Neural cell (in vitro differentiated cells): ENCODE results near the gene MAP7D2.

Experiments used
- EP300 ChIP-seq: fragments of 450-650 bp; conservative IDR thresholded peaks from 2 replicates; pipeline ENCODE4 v1.6.1; 2014; ENCODE audit warnings: antibody characterized with exemption, mild to moderate bottlenecking, moderate library complexity; ENCODE audit not compliant: poor library complexity, severe bottlenecking
- EZH2 ChIP-seq: fragments of 200-600, 300-800 bp; shearing (Covaris generic), sonication (generic); IDR thresholded peaks from 2 replicates; pipeline ENCODE4 v1.6.1; 2014; ENCODE audit warnings: antibody characterized with exemption, low read length, borderline replicate concordance, mild to moderate bottlenecking; ENCODE audit not compliant: insufficient read depth, poor library complexity, severe bottlenecking
- RAD21 ChIP-seq: fragments of 450-650 bp; conservative IDR thresholded peaks from 2 replicates; pipeline ENCODE4 v1.6.1; 2014; ENCODE audit warnings: antibody characterized with exemption, mild to moderate bottlenecking, moderate library complexity
- TAF1 ChIP-seq: IDR thresholded peaks from 2 replicates; pipeline ENCODE4 v1.6.1; 2012; ENCODE audit warnings: low read depth
- TF ChIP-seq, protein P1 (sequence below): fragments of 450-650 bp; IDR thresholded peaks from 2 replicates; pipeline ENCODE4 v1.5.1; 2014; ENCODE audit warnings: antibody characterized with exemption, mild to moderate bottlenecking, moderate library complexity; ENCODE audit not compliant: poor library complexity, severe bottlenecking

- TF ChIP-seq, protein P1, sequence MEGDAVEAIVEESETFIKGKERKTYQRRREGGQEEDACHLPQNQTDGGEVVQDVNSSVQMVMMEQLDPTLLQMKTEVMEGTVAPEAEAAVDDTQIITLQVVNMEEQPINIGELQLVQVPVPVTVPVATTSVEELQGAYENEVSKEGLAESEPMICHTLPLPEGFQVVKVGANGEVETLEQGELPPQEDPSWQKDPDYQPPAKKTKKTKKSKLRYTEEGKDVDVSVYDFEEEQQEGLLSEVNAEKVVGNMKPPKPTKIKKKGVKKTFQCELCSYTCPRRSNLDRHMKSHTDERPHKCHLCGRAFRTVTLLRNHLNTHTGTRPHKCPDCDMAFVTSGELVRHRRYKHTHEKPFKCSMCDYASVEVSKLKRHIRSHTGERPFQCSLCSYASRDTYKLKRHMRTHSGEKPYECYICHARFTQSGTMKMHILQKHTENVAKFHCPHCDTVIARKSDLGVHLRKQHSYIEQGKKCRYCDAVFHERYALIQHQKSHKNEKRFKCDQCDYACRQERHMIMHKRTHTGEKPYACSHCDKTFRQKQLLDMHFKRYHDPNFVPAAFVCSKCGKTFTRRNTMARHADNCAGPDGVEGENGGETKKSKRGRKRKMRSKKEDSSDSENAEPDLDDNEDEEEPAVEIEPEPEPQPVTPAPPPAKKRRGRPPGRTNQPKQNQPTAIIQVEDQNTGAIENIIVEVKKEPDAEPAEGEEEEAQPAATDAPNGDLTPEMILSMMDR = no peak
- TF ChIP-seq RAD21 (no peak), EP300 (no peak), EZH2 (no peak), TAF1 (no peak)
Measured at GRCh38 chrX:20046864-20047263, 69.8 kb downstream of the MAP7D2 start.
